HG03469 (cell line): ENCODE results near the gene STIP1.

Experiments used
- ATAC-seq: cut with Tn5 transposase; IDR thresholded peaks from one replicate; pipeline ENCODE4 v1.9.1; 2021; ENCODE audit warnings: mild to moderate bottlenecking, moderate library complexity, moderate number of reproducible peaks; ENCODE audit not compliant: unreplicated experiment

Gene STIP1

GRCh38 chr11:64248578-64248977 is 62.6 kb downstream of the STIP1 start:
- ATAC-seq = no peak

GRCh38 chr11:64249038-64249437 is 63.1 kb downstream of the STIP1 start:
- ATAC-seq = no peak

- no peak for ATAC-seq
These were observed 63.8 kb downstream of the STIP1 start for GRCh38 chr11:64249563-64250414.

- no peak for ATAC-seq
These were observed 64.5 kb downstream of the STIP1 start for GRCh38 chr11:64250415-64251015.

- ATAC-seq = no peak
These were observed 65.2 kb downstream of the STIP1 start, which contains the start of gene PLCB3 for GRCh38 chr11:64251016-64251752. Gene PLCB3, plus strand, starts transcription at chr11:64251530. Its CDS starts 120 bp downstream, at chr11:64251650.

DNA sequence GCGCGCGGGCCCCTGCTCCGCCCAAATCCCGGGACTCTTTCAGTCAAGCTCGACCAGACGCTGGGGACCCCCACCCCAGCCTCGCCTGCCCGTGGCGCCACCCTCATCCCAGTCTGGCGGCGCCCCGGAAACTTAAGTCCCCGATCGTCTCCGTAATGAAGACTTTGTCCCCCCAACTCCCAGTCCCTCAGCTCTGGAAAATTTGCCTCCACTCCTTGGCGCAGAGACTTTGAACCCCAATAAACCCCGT is 65.7 kb downstream of the STIP1 start:
- ATAC-seq = no peak

GRCh38 chr11:64252003-64252872 is 66.3 kb downstream of the STIP1 start:
- ATAC-seq = no peak

GRCh38 chr11:64253043-64253442 is 67.1 kb downstream of the STIP1 start:
- ATAC-seq = no peak

DNA sequence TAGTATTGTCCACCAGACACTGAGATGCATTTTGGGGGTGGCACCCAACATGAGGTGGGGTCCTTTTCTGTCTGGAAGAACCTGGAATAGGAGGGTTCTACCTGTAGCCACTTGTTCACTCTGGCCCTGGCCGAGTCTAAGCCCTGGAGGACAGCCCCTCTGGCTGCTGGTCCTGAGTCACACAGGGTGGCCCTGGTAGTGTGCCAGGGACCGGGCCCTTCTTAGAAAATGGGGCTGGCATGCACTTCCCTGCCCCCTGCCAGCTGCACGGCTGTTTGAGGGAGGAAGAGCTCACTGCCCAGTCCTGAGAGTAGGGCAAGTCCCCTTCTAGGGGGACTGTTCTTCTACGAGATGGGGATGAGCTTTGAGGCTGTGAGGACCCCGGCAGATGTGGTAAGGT is 67.5 kb downstream of the STIP1 start:
- ATAC-seq = no peak
